ENCODE results near the gene FAM180B.
"Not testable (repeated sequence)": the region's sequence is repeated elsewhere in the genome, so short reads cannot be mapped to it uniquely, and the experiment has no call there.

FAM180B gene, protein sequence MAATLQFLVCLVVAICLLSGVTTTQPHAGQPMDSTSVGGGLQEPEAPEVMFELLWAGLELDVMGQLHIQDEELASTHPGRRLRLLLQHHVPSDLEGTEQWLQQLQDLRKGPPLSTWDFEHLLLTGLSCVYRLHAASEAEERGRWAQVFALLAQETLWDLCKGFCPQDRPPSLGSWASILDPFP

DNA sequence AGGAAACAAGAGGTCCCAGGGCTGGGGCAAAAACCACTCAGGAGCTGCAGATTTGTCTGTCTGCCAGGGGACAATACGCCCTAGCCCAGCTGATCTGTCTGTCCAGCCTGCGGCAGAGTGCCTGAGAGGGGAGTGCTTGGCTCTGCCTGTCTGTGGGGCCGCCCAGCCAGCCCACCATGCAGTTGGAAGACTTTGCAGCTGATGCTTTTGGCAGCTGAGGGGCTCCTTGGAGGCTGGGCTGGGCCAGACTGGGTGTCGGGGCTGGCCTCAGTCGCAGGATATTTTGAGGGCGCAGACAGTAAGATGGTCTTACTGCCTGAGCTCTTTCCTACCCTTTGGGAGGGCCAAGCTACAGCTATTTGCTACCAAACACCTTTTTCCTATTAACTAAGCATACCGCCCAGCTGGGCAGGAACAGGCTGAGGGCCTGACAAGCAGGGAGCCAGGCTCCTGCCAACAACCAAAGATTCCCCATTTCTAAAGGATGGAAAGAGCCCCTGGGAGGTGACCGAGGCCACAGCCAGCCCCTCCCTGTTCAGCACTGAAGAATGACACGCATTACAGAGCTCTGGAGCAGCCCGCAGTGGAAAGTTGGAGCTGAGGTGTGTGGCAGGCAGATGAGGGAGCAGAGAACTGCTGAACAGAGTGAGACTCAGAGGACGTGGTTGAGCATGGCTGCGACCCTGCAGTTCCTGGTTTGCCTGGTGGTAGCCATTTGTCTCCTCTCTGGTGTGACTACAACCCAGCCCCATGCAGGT, at the start of gene FAM180B:
FAM180B (plus strand) TSS at position 581 of the 758 bp plus-strand sequence; CDS start at position 672, 91 bp downstream.
- DNase-seq (ENCODE audit: low spot score): no peak
- TF ChIP-seq, protein P1, sequence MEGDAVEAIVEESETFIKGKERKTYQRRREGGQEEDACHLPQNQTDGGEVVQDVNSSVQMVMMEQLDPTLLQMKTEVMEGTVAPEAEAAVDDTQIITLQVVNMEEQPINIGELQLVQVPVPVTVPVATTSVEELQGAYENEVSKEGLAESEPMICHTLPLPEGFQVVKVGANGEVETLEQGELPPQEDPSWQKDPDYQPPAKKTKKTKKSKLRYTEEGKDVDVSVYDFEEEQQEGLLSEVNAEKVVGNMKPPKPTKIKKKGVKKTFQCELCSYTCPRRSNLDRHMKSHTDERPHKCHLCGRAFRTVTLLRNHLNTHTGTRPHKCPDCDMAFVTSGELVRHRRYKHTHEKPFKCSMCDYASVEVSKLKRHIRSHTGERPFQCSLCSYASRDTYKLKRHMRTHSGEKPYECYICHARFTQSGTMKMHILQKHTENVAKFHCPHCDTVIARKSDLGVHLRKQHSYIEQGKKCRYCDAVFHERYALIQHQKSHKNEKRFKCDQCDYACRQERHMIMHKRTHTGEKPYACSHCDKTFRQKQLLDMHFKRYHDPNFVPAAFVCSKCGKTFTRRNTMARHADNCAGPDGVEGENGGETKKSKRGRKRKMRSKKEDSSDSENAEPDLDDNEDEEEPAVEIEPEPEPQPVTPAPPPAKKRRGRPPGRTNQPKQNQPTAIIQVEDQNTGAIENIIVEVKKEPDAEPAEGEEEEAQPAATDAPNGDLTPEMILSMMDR (IDR thresholded peaks at IDR 0.05; ENCODE audit: extremely low read depth, missing control alignments): no peak

DNA sequence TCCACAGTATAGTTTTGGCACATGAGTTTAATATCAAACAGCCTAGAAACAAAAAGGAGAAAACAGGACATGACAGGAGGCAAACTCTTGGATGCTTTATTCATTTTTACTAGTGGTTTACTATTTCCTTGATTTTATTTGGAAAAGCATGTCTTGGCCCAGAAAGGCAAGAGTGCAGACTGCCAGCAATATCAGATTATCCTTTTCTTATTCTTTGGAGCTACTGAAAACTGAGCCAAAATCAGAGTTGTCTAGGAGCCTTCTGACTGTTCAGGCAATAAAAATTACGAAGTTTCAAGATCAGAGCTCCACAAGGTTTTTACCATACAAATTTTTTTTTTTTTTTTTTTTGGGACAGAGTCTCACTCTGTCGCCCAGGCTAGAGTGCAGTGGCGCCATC, 49.6 kb upstream of the FAM180B start:
- TF ChIP-seq, protein P1 (IDR thresholded peaks at IDR 0.05; ENCODE audit: extremely low read depth, missing control alignments): no peak
- DNase-seq (ENCODE audit: low spot score): no peak

DNA sequence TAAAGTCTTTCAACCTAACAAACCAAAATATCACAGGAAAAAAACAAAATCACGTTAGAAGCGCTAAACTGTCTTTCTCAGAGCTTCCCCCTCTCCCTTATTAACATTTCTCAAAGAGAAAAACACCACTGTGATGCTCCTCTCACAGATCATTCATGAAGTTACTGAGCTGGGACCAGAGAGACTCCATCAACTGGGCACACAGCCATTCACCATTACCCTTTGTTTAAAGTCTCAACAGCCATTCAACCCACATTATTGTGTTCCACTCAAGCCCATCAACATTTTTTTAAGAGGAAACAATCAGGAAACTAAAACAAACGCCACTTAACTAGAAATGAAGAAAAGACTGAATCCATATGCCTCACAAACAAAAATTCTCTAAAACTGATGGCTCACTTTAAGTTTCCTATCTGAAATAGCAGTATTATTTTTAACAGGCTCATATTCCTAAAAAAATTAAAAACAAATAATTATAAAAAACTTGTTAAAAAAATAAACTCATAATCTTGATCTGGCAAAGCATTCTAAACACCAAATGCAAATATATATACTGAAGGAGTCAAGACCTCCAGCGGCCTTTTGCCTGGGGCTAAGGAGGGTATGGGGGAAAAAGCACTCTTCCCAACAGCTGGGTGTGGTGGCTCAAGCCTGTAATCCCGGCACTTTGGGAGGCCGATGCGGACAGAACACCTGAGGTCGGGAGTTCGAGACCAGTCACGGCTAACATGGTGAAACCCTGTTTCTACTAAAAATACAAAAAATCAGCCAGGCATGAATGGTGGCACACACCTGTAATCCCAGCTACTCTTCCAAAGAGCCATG, 47.5 kb upstream of the FAM180B start:
- TF ChIP-seq, protein P1 (IDR thresholded peaks at IDR 0.05; ENCODE audit: extremely low read depth, missing control alignments): no peak
- DNase-seq (ENCODE audit: low spot score): no peak

DNA sequence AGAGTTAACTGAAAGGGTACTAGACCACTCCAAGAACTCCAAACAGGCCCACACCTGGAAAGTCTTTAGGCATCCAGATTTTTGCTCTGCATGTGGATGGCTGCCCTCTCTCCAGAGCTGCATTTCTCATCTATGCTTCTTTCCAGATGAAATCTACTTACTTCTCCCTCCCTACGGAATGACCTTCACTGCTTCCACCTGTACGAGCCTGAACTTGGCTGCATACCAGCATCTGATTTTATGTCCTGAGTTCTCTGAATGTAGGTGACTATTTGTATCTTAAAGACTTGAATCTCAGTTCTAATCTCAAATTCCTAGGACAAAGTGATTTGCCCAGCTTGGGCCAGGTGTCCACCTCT, 46.8 kb upstream of the FAM180B start:
- DNase-seq (ENCODE audit: low spot score): no peak
- TF ChIP-seq, protein P1 (IDR thresholded peaks at IDR 0.05; ENCODE audit: extremely low read depth, missing control alignments): no peak

DNA sequence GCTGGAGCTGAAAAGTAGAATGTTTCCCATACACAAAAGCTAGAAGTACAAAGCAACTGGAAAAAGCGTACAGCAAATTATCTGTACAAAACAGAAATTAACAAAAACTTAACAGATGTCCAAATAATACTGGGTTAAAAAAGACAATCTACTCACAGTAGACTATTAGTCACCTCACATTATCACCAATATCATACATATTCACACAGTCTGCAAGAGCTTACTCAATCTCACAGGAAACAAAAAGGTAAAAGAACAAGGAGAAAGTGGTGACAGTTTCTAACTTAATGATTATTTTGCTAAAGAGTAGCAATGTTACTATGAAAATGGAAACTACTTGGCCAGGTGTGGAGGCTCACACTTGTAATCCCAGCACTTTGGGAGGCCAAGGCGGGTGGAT, 45.4 kb upstream of the FAM180B start:
- TF ChIP-seq, protein P1 (IDR thresholded peaks at IDR 0.05; ENCODE audit: extremely low read depth, missing control alignments): no peak
- DNase-seq (ENCODE audit: low spot score): no peak

DNA sequence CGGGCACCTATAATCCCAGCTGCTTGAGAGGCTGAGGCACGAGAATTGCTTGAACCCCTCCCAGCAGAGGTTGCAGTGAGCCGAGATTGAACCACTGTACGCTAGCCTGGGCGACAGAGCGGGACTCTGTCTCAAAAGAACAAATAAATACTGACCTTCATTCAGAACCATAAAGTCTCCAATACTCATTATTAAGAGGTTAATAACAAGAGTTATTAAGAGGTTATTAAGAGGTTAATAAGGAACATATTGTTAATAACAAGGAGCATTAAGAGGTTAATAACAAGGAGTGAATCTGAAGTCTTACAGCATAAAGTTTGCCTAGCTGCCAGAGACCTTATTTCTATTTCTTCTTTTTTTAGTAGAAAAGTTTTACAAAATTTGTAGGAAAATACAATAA, 41.2 kb upstream of the FAM180B start:
- no peak for DNase-seq (ENCODE audit: low spot score)
- TF ChIP-seq, protein P1 (IDR thresholded peaks at IDR 0.05; ENCODE audit: extremely low read depth, missing control alignments): no peak

DNA sequence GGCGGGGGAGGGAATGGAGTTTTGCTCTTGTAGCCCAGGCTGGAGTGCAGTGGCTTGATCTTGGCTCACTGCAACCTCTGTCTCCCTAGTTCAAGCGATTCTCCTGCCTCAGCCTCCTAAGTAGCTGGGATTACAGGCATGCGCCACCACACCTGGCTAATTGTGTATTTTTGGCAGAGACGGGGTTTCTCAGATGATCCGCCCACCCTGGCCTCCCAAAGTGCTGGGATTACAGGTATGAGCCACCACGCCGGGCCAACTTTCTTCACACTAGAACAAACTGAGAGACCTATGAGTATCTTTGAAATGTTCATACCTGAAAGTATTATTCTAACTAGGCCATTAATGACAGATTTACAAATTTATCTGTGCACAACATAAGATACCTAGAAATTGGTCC, 40.2 kb upstream of the FAM180B start:
- not testable (repeated sequence) for DNase-seq (ENCODE audit: low spot score)

All from GM20000 (cell line).